Vagina (tissue), 2 donors: Measurements from ENCODE around the gene ASAP3. TPM values are rescaled to one million over a fixed set of nuclear protein-coding genes. Genes with fewer than 3 reads are reported as not detected.

Experiments used
- DNase-seq, 2 donors: peaks; one replicate each; pipeline ENCODE4 v3.0.0-alpha.2; 2017; ENCODE audit errors: extremely low spot score in 2 of 2
- H3K27ac ChIP-seq: fragments of 200-600 bp; sonication (generic); one replicate; pipeline ENCODE4 v1.5.1; 2019
- H3K27me3 ChIP-seq: fragments of 200-600 bp; sonication (generic); one replicate; pipeline ENCODE4 v1.5.1; 2019
- H3K36me3 ChIP-seq, 2 donors: fragments of 200-600 bp; sonication (generic); one replicate each; pipeline ENCODE4 v1.5.1; 2017 to 2019
- H3K4me1 ChIP-seq: fragments of 200-600 bp; sonication (generic); one replicate; pipeline ENCODE4 v1.5.1; 2019
- H3K4me3 ChIP-seq, 2 donors: fragments of 200-600 bp; sonication (generic); 1 replicate in 1 of 2; 2 replicates in 1 of 2; pipeline ENCODE4 v1.5.1; 2016 to 2019
- H3K9me3 ChIP-seq: fragments of 200-600 bp; sonication (generic); one replicate; pipeline ENCODE4 v1.5.1; 2019
- POLR2A ChIP-seq, 2 donors: fragments of 450-650 bp; IDR thresholded peaks; one replicate each; pipeline ENCODE4 v1.6.1; 2017; ENCODE audit warnings: antibody characterized with exemption in 2 of 2, mild to moderate bottlenecking in 2 of 2, moderate library complexity in 2 of 2
- POLR2AphosphoS5 ChIP-seq, 2 donors: sonication (generic); formaldehyde crosslinking; IDR thresholded peaks; one replicate each; pipeline ENCODE4 v1.9.0; 2017; ENCODE audit warnings: antibody characterized with exemption in 2 of 2, mild to moderate bottlenecking in 2 of 2, low read depth in 1 of 2; ENCODE audit not compliant: insufficient read depth in 1 of 2
- intact Hi-C: fragments of 100-400 bp; cut with DNase I; formaldehyde crosslinking; loops from one replicate; pipeline ENCODE4 v1.15.1; 2023
- total RNA-seq: library from RNA; depleted of rRNA; stranded (reverse); fragments of >200 nt; gene quantifications from one replicate; pipeline ENCODE4 v1.2.3, GENCODE V29; 2016
- TF ChIP-seq, protein P1 (sequence below), 3 experiments: fragments of 450-650 bp in 2 of 3; fragments of 200-600 bp in 1 of 3; sonication (generic) in 1 of 3; IDR thresholded peaks; one replicate each; pipeline ENCODE4 v1.5.1; 2017 to 2019; ENCODE audit warnings: antibody characterized with exemption in 3 of 3, mild to moderate bottlenecking in 2 of 3, moderate library complexity in 2 of 3

Gene ASAP3
- total RNA-seq, 1 donor from 2014 or later: 79.1 TPM

GRCh38 chr1:23449958-23450357 is 34.0 kb downstream of the ASAP3 start:
- Histone ChIP-seq H3K27ac (no peak overlapping the region), H3K27me3 (no peaks in the 10 kb centered on the region), H3K36me3 (peaks cover 0 to 6% of the 10 kb centered on the region in 2 donors), H3K4me3 (no peak overlapping the region), H3K4me1 (peaks cover 74% of the 10 kb centered on the region), H3K9me3 (no peaks in the 10 kb centered on the region)
- intact Hi-C loops: no loop called here
- TF ChIP-seq POLR2AphosphoS5 (IDR thresholded peaks at IDR 0.05; ENCODE audit: insufficient read depth in 1 of 2, low read depth in 1 of 2): peak in 1 of 2 donors; percentile 20
- no peak for TF ChIP-seq POLR2A (IDR thresholded peaks at IDR 0.05)
- DNase-seq: no peak

DNA sequence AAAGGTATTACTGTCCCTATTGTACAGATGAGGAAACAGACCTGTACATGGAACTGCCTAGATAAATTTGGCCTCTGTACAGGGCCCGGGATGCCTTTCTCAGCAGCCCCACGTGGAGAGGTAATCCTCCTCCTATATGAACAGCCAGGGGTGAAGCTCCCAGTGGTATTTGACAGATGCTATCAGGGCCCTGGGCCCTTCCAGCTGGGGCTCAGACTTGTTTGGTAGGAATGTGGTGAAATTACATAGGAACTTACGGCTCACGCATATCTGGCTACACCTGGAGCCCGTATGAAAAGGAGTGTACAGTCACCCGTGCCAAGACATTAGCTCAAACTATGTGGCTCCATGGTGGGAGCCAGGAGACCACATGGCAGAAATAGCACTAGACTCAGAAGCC is 34.7 kb downstream of the ASAP3 start:
- Histone ChIP-seq H3K4me3 (no peak overlapping the region), H3K4me1 (peaks cover 81% of the 10 kb centered on the region), H3K27me3 (no peaks in the 10 kb centered on the region), H3K27ac (no peak overlapping the region), H3K36me3 (no peaks in the 10 kb centered on the region), H3K9me3 (no peaks in the 10 kb centered on the region)
- DNase-seq: no peak
- intact Hi-C loops: no loop called here
- TF ChIP-seq POLR2AphosphoS5 (IDR thresholded peaks at IDR 0.05; ENCODE audit: insufficient read depth in 1 of 2, low read depth in 1 of 2) (no peak), POLR2A (IDR thresholded peaks at IDR 0.05) (no peak)
- TF ChIP-seq, protein P1, sequence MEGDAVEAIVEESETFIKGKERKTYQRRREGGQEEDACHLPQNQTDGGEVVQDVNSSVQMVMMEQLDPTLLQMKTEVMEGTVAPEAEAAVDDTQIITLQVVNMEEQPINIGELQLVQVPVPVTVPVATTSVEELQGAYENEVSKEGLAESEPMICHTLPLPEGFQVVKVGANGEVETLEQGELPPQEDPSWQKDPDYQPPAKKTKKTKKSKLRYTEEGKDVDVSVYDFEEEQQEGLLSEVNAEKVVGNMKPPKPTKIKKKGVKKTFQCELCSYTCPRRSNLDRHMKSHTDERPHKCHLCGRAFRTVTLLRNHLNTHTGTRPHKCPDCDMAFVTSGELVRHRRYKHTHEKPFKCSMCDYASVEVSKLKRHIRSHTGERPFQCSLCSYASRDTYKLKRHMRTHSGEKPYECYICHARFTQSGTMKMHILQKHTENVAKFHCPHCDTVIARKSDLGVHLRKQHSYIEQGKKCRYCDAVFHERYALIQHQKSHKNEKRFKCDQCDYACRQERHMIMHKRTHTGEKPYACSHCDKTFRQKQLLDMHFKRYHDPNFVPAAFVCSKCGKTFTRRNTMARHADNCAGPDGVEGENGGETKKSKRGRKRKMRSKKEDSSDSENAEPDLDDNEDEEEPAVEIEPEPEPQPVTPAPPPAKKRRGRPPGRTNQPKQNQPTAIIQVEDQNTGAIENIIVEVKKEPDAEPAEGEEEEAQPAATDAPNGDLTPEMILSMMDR (IDR thresholded peaks at IDR 0.05): no peak

- H3K27me3 ChIP-seq: no peaks in the 10 kb centered on the region
- no peak overlapping the region for H3K27ac ChIP-seq
- H3K4me1 ChIP-seq: peaks cover 85% of the 10 kb centered on the region
- DNase-seq: no peak
- intact Hi-C loops: no loop called here
- H3K36me3 ChIP-seq: no peaks in the 10 kb centered on the region
- no peaks in the 10 kb centered on the region for H3K9me3 ChIP-seq
- TF ChIP-seq, protein P1 (IDR thresholded peaks at IDR 0.05): no peak
- no peak for TF ChIP-seq POLR2A (IDR thresholded peaks at IDR 0.05)
- no peak overlapping the region for H3K4me3 ChIP-seq
These were observed 35.1 kb downstream of the ASAP3 start for GRCh38 chr1:23448846-23449245.

- DNase-seq: no peak
- H3K27ac ChIP-seq: peak overlapping the region; percentile 72
- no peaks in the 10 kb centered on the region for H3K27me3 ChIP-seq
- H3K36me3 ChIP-seq: no peaks in the 10 kb centered on the region
- H3K9me3 ChIP-seq: no peaks in the 10 kb centered on the region
- no peak overlapping the region for H3K4me3 ChIP-seq
- intact Hi-C loops: no loop called here
- peaks cover 73% of the 10 kb centered on the region for H3K4me1 ChIP-seq
- TF ChIP-seq POLR2AphosphoS5 (IDR thresholded peaks at IDR 0.05; ENCODE audit: insufficient read depth in 1 of 2, low read depth in 1 of 2) (no peak), POLR2A (IDR thresholded peaks at IDR 0.05) (no peak)
- TF ChIP-seq, protein P1 (IDR thresholded peaks at IDR 0.05): no peak
These were observed 37.2 kb downstream of the ASAP3 start for GRCh38 chr1:23446661-23447310.

- Histone ChIP-seq H3K27ac (peak overlapping the region; percentile 72), H3K4me1 (peaks cover 53% of the 10 kb centered on the region), H3K27me3 (no peaks in the 10 kb centered on the region), H3K36me3 (peaks cover 0 to 10% of the 10 kb centered on the region in 2 donors), H3K9me3 (no peaks in the 10 kb centered on the region), H3K4me3 (peak overlapping the region in 1 of 2 donors; percentile 13)
- TF ChIP-seq, protein P1 (IDR thresholded peaks at IDR 0.05): no peak
- TF ChIP-seq POLR2AphosphoS5 (IDR thresholded peaks at IDR 0.05; ENCODE audit: insufficient read depth in 1 of 2, low read depth in 1 of 2) (no peak), POLR2A (IDR thresholded peaks at IDR 0.05) (no peak)
- intact Hi-C loops: no loop called here
- no peak for DNase-seq
These were observed 39.2 kb downstream of the ASAP3 start for GRCh38 chr1:23444596-23445390.
